ENCODE data around the gene ROCK2. TPM values are rescaled to one million over a fixed set of nuclear protein-coding genes. Genes with fewer than 3 reads are reported as not detected.

Gene ROCK2
- total and polyA plus RNA-seq, 2 of the 8 experiments (the other 6 are each of a cell fraction or from before 2014, with no cell fraction given), result 2.7 to 29.0 TPM

DNA sequence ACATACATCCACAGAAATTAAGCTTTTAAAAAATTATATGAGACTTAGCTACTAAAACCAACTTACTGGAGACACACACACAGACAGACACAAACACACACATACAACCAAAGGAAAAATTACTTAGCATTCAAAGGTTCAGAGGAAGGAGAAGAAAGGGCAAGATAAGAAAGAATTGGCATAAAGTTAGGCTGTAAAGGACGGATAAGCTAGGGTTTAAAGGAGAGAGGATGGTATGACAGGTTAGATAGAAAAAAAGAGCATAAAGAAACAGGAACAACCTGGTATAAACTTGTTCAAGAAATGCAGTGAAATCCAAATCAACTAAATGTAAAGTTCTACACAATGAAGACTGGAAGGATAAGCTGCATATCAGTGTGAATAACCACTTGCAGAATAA lies 115.7 kb downstream of the ROCK2 start:
- Histone ChIP-seq H4K91ac (replicated peaks; ENCODE audit: insufficient read length, low read length) (no peak overlapping the region), H2BK20ac (ENCODE audit: low read length) (no peak overlapping the region), H3K79me1 (ENCODE audit: low read depth, low read length) (no peaks in the 10 kb centered on the region), H2AK5ac (ENCODE audit: low read depth, low read length) (no peak overlapping the region), H4K5ac (ENCODE audit: insufficient read length, low read depth, low read length) (no peak overlapping the region), H4K8ac (ENCODE audit: extremely low read depth, insufficient read depth, low read length) (no peak overlapping the region), H3K23ac (ENCODE audit: insufficient read length) (no peak overlapping the region), H2BK12ac (ENCODE audit: low read depth, low read length) (no peak overlapping the region), H3K9ac (replicated peaks in 1 of 4; ENCODE audit: extremely low read depth in 1 of 4, low read depth in 3 of 4, low read length in 3 of 4) (no peak overlapping the region), H3K4me2 (ENCODE audit: insufficient read depth in 1 of 2, low read depth in 2 of 2, low read length in 2 of 2) (no peak overlapping the region), H2BK120ac (replicated peaks; ENCODE audit: low read depth, low read length) (no peak overlapping the region), H3K27ac (ENCODE audit: low read depth, low read length) (no peak overlapping the region), H3K4me1 (replicated peaks in 1 of 4; ENCODE audit: control insufficient read depth in 3 of 4, insufficient read depth in 4 of 4, low read length in 3 of 4) (peaks cover 0 to 6% (median 2%) of the 10 kb centered on the region in 4 experiments; a peak in 3 of 7 replicates), H3K4ac (replicated peaks; ENCODE audit: insufficient read length, low read depth, low read length) (no peak overlapping the region), H3K79me2 (ENCODE audit: control insufficient read depth in 1 of 2, insufficient read depth in 2 of 2, low read length in 2 of 2) (no peaks in the 10 kb centered on the region), H3K4me3 (ENCODE audit: extremely low read depth in 1 of 4, insufficient read depth in 2 of 4, low read depth in 3 of 4, low read length in 4 of 4) (no peak overlapping the region), H2AFZ (ENCODE audit: low read length) (no peak overlapping the region), H3K18ac (ENCODE audit: extremely low read depth, low read length) (no peak overlapping the region), H2BK15ac (ENCODE audit: low read length) (no peak overlapping the region), H3K14ac (ENCODE audit: insufficient read length) (no peak overlapping the region), H4K20me1 (replicated peaks in 1 of 2; ENCODE audit: control insufficient read depth in 1 of 2, insufficient read depth in 2 of 2, low read length in 2 of 2) (no peaks in the 10 kb centered on the region), H3K23me2 (ENCODE audit: low read depth, low read length) (no peaks in the 10 kb centered on the region), H2BK5ac (ENCODE audit: low read depth, low read length) (no peak overlapping the region), H3K27me3 (replicated peaks in 1 of 4; ENCODE audit: control insufficient read depth in 3 of 4, extremely low read depth in 1 of 4, insufficient read depth in 3 of 4, low read length in 3 of 4) (no peaks in the 10 kb centered on the region), H3K56ac (replicated peaks; ENCODE audit: insufficient read length, low read depth, low read length) (no peak overlapping the region), H3K36me3 (ENCODE audit: control insufficient read depth in 2 of 4, insufficient read depth in 4 of 4, low read length in 3 of 4) (peaks cover 0 to 7% (median 1%) of the 10 kb centered on the region in 4 experiments; a peak in 2 of 8 replicates), H3K9me3 (ENCODE audit: insufficient read depth in 2 of 2, low read depth in 1 of 2, low read length in 1 of 2) (no peaks in the 10 kb centered on the region)
- TF ChIP-seq SUZ12 (IDR thresholded peaks at IDR 0.05; ENCODE audit: low read length) (no peak), CTBP2 (IDR thresholded peaks at IDR 0.05; ENCODE audit: borderline replicate concordance, insufficient read depth, insufficient read length, low read length) (no peak), TAF7 (optimal IDR thresholded peaks at IDR 0.05; ENCODE audit: borderline replicate concordance, low read depth, low read length) (no peak), RNF2 (IDR thresholded peaks at IDR 0.05; ENCODE audit: borderline replicate concordance, low read depth, low read length, missing control alignments, poor library complexity, severe bottlenecking) (no peak), KDM1A (IDR thresholded peaks at IDR 0.05; ENCODE audit: borderline replicate concordance, low read length) (no peak), POU5F1 (IDR thresholded peaks at IDR 0.05; ENCODE audit: low read depth, low read length) (no peak), CBX8 (IDR thresholded peaks at IDR 0.05; ENCODE audit: borderline replicate concordance, low read depth, low read length) (no peak), BCL11A (IDR thresholded peaks at IDR 0.05; ENCODE audit: low read depth in 2 of 2, low read length in 2 of 2) (no peak)
- 74% methylated on average over 1 of the region's 1 CpG; no CpG with 5 or more reads in 1 of the 2 experiments for WGBS, 2 experiments (ENCODE audit: extremely low coverage in 1 of 2, insufficient coverage in 1 of 2, insufficient read length in 1 of 2, insufficient replicate concordance in 2 of 2, low coverage in 1 of 2, low lambda C conversion rate in 2 of 2, missing lambda C conversion rate in 1 of 2)
- DNase-seq (ENCODE audit: low read depth in 1 of 2, low spot score in 2 of 2), result no peak
- CTCF ChIA-PET (ENCODE audit: partially characterized antibody), result interaction anchor here (0.8 to 2.8 kb wide), 4 partner anchors 96 to 183 kb away, joined by 3 to 9 read pairs (median 6); a partner anchor contains a TSS
- POLR2A ChIA-PET (ENCODE audit: partially characterized antibody), result no interaction called here
- FAIRE-seq, result no peak

Measured in H1 (cell line).